Mesenchymal stem cell (in vitro differentiated cells and primary cell): ENCODE measurements around the gene CLDN20.
A peak's percentile ranks its signal among the peaks of the same experiment; 100 is the strongest.

Source experiments
- DNase-seq: peaks from one replicate; pipeline ENCODE4 v3.0.0-alpha.2; 2013
- H2AFZ ChIP-seq: one replicate; pipeline ENCODE4 v1.6.1; 2013; ENCODE audit warnings: low read depth, mild to moderate bottlenecking, control low read depth, inconsistent platforms, low read length, moderate library complexity
- H2AK5ac ChIP-seq: 2 replicates; pipeline ENCODE4 v1.6.1; 2013; ENCODE audit warnings: low read length, moderate library complexity, mild to moderate bottlenecking, inconsistent platforms; ENCODE audit not compliant: severe bottlenecking
- H2BK120ac ChIP-seq: one replicate; pipeline ENCODE4 v1.6.1; 2013; ENCODE audit warnings: low read depth, mild to moderate bottlenecking, inconsistent platforms, low read length, moderate library complexity
- H2BK12ac ChIP-seq, 2 experiments: one replicate each; pipeline ENCODE4 v1.6.1; 2013; ENCODE audit warnings: inconsistent platforms in 2 of 2, low read length in 2 of 2, mild to moderate bottlenecking in 2 of 2, moderate library complexity in 2 of 2, control low read depth in 1 of 2
- H2BK15ac ChIP-seq: one replicate; pipeline ENCODE4 v1.6.1; 2013; ENCODE audit warnings: mild to moderate bottlenecking, low read depth, inconsistent platforms; ENCODE audit not compliant: poor library complexity, severe bottlenecking
- H2BK5ac ChIP-seq: 2 replicates; pipeline ENCODE4 v1.6.1; 2013; ENCODE audit warnings: low read depth, mild to moderate bottlenecking, low read length, control low read depth, inconsistent platforms; ENCODE audit not compliant: poor library complexity, severe bottlenecking
- H3K14ac ChIP-seq, 2 experiments: one replicate each; pipeline ENCODE4 v1.6.1; 2013; ENCODE audit warnings: inconsistent platforms in 2 of 2, low read length in 2 of 2, control low read depth in 1 of 2, mild to moderate bottlenecking in 1 of 2, moderate library complexity in 1 of 2
- H3K18ac ChIP-seq, 2 experiments: one replicate each; pipeline ENCODE4 v1.6.1; 2013; ENCODE audit warnings: inconsistent platforms in 2 of 2, low read length in 2 of 2, control low read depth in 1 of 2, low read depth in 1 of 2, mild to moderate bottlenecking in 1 of 2
- H3K23ac ChIP-seq, 2 experiments: one replicate each; pipeline ENCODE4 v1.6.1; 2013; ENCODE audit warnings: inconsistent platforms in 2 of 2, low read length in 2 of 2, mild to moderate bottlenecking in 2 of 2, moderate library complexity in 2 of 2, control low read depth in 1 of 2
- H3K27ac ChIP-seq: 2 replicates; pipeline ENCODE4 v1.5.1; 2013; ENCODE audit warnings: mild to moderate bottlenecking, moderate library complexity, low read length, control low read depth, inconsistent platforms; ENCODE audit not compliant: poor library complexity, severe bottlenecking
- H3K27me3 ChIP-seq, 2 experiments: 2 replicates each; pipeline versions ENCODE4 v1.6.1 to v1.7.0; 2013; ENCODE audit warnings: low read length in 2 of 2, mild to moderate bottlenecking in 2 of 2, moderate library complexity in 2 of 2, control low read depth in 1 of 2, inconsistent platforms in 1 of 2; ENCODE audit not compliant: control insufficient read depth in 1 of 2, insufficient read depth in 1 of 2
- H3K36me3 ChIP-seq, 2 experiments: 2 replicates each; pipeline versions ENCODE4 v1.6.1 to v1.7.0; 2013; ENCODE audit warnings: low read length in 2 of 2, control low read depth in 1 of 2, inconsistent platforms in 1 of 2, low read depth in 1 of 2, mild to moderate bottlenecking in 1 of 2; ENCODE audit not compliant: insufficient read depth in 2 of 2, control insufficient read depth in 1 of 2
- H3K4ac ChIP-seq, 2 experiments: one replicate each; pipeline ENCODE4 v1.6.1; 2013; ENCODE audit warnings: inconsistent platforms in 2 of 2, low read length in 2 of 2, mild to moderate bottlenecking in 2 of 2, moderate library complexity in 2 of 2, control low read depth in 1 of 2, low read depth in 1 of 2
- H3K4me1 ChIP-seq: 2 replicates; pipeline ENCODE4 v1.6.1; 2013; ENCODE audit warnings: low read depth, low read length, control low read depth; ENCODE audit not compliant: control insufficient read depth, insufficient read depth
- H3K4me2 ChIP-seq: 2 replicates; pipeline ENCODE4 v1.6.1; 2013; ENCODE audit warnings: low read length, mild to moderate bottlenecking, inconsistent platforms; ENCODE audit not compliant: poor library complexity, severe bottlenecking
- H3K4me3 ChIP-seq, 2 experiments: 2 replicates each; pipeline versions ENCODE4 v1.5.1 to v1.7.0; 2013; ENCODE audit warnings: low read length in 2 of 2, mild to moderate bottlenecking in 2 of 2, control low read depth in 1 of 2, low read depth in 1 of 2; ENCODE audit not compliant: insufficient read depth in 1 of 2
- H3K79me1 ChIP-seq: replicated peaks from 2 replicates; pipeline ENCODE4 v1.6.1; 2013; ENCODE audit warnings: mild to moderate bottlenecking, control low read depth, low read length, inconsistent platforms; ENCODE audit not compliant: poor library complexity, severe bottlenecking
- H3K9ac ChIP-seq: 2 replicates; pipeline ENCODE4 v1.7.0; 2013; ENCODE audit warnings: mild to moderate bottlenecking, low read length, moderate library complexity
- H3K9me3 ChIP-seq: 2 replicates; pipeline ENCODE4 v1.7.0; 2013; ENCODE audit warnings: mild to moderate bottlenecking, low read length; ENCODE audit not compliant: control insufficient read depth
- H4K8ac ChIP-seq: one replicate; pipeline ENCODE4 v1.6.1; 2013; ENCODE audit warnings: inconsistent platforms, mild to moderate bottlenecking, low read length, moderate library complexity
- H4K91ac ChIP-seq: one replicate; pipeline ENCODE4 v1.6.1; 2013; ENCODE audit warnings: mild to moderate bottlenecking, low read length, inconsistent platforms
- WGBS: methylation state at CpG from one replicate; pipeline ENCODE4 v1.1.7; 2013; ENCODE audit warnings: mixed read lengths; 5-methylcytosine and 5-hydroxymethylcytosine counted together

The CLDN20 gene

DNA sequence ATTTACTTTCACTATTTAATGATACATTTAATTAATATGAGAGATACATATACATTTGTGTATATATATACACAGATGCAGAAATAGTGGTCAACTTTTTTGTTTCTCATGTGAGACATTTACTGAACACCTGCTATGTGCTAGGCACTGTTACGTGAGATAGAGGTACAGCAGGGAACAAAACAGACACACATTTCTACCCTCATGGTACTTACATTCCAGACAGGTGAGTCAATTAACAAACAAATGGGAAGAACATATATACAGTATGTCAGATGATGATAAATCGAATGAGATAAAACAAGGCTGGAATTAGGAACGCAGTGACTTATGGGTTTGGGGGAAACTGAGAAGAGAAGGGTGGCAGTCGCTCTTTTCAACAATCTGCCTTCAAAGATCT lies 45.3 kb downstream of the CLDN20 start:
- Histone ChIP-seq H3K9me3 (no peaks in the 10 kb centered on the region), H2BK15ac (no peak overlapping the region), H3K79me1 (peaks cover 11% of the 10 kb centered on the region), H3K27me3 (no peaks in the 10 kb centered on the region), H3K4ac (peak overlapping the region in 1 of 2 experiments; percentile 37), H3K18ac (no peak overlapping the region), H4K91ac (no peak overlapping the region), H4K8ac (no peak overlapping the region), H2BK12ac (no peak overlapping the region), H3K4me2 (no peak overlapping the region), H3K14ac (no peak overlapping the region), H3K4me1 (no peaks in the 10 kb centered on the region), H2AFZ (no peak overlapping the region), H2AK5ac (no peak overlapping the region), H3K4me3 (no peak overlapping the region), H2BK120ac (no peak overlapping the region), H3K9ac (no peak overlapping the region), H2BK5ac (no peak overlapping the region), H3K36me3 (peaks cover 7 to 54% of the 10 kb centered on the region in 2 experiments), H3K27ac (no peak overlapping the region), H3K23ac (no peak overlapping the region)
- WGBS: 71% methylated on average over 4 of the region's 4 CpGs
- peak; percentile 18 for DNase-seq

DNA sequence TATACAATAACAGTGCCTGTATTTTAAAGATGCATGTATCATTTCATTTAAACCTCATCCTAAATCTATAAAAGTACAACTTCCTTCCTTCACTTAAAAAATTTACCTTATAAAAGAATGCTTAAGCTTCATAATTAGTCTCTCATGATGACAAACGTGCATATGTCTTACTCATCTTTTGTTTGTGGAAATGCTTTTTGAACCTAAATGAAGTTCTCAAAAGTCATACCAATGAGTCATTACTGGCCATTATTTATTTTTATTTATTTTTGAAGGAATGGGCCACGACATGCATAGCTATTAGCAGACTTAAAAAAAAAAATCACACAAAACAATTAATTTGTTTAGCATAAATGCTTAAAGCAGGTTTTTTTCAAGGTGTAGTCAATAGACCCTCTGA lies 46.8 kb downstream of the CLDN20 start:
- Histone ChIP-seq H3K18ac (no peak overlapping the region), H3K14ac (no peak overlapping the region), H3K27ac (no peak overlapping the region), H2AK5ac (no peak overlapping the region), H3K4ac (no peak overlapping the region), H3K36me3 (peaks cover 7 to 49% of the 10 kb centered on the region in 2 experiments), H3K9ac (peak overlapping the region; percentile 20), H2BK5ac (no peak overlapping the region), H3K4me2 (no peak overlapping the region), H3K4me3 (no peak overlapping the region), H2BK15ac (no peak overlapping the region), H3K27me3 (no peaks in the 10 kb centered on the region), H4K91ac (no peak overlapping the region), H3K79me1 (peaks cover 12% of the 10 kb centered on the region), H3K4me1 (no peaks in the 10 kb centered on the region), H2AFZ (no peak overlapping the region), H3K9me3 (no peaks in the 10 kb centered on the region), H2BK12ac (no peak overlapping the region), H3K23ac (no peak overlapping the region), H2BK120ac (no peak overlapping the region), H4K8ac (no peak overlapping the region)
- WGBS: no CpG with 5 or more reads among the region's 2 CpGs
- peak; percentile 58 for DNase-seq

DNA sequence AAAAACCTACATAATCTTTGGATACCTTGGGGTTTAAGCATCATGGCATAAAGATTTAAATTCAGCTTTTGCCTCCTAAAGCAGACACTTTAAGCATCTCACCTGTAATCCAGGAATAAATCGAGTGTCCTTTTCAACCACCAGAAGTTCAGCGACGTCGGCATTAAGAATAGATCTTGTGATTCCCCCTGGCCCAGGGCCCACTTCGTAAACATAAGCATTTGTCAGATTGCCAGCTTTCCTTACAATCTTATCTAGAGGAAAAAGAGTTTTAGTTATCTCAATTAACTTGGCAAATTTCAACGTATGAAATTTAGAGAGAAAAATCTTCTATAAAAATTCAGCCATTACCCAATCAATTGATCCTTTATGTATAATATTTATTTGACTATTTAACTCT lies 47.3 kb downstream of the CLDN20 start:
- peak; percentile 48 for DNase-seq
- no peak overlapping the region for H3K18ac ChIP-seq
- H2BK120ac ChIP-seq: no peak overlapping the region
- peak overlapping the region in 1 of 2 experiments; percentile 26 for H3K4ac ChIP-seq
- no peaks in the 10 kb centered on the region for H3K27me3 ChIP-seq
- no peaks in the 10 kb centered on the region for H3K4me1 ChIP-seq
- no peak overlapping the region for H2AK5ac ChIP-seq
- no peak overlapping the region for H3K4me2 ChIP-seq
- H3K79me1 ChIP-seq: peaks cover 12% of the 10 kb centered on the region
- H3K9me3 ChIP-seq: no peaks in the 10 kb centered on the region
- no peak overlapping the region for H2BK12ac ChIP-seq
- H3K27ac ChIP-seq: no peak overlapping the region
- no peak overlapping the region for H3K9ac ChIP-seq
- H3K23ac ChIP-seq: no peak overlapping the region
- H4K8ac ChIP-seq: no peak overlapping the region
- H3K4me3 ChIP-seq: no peak overlapping the region
- H2AFZ ChIP-seq: no peak overlapping the region
- no peak overlapping the region for H3K14ac ChIP-seq
- H3K36me3 ChIP-seq: peaks cover 7 to 49% of the 10 kb centered on the region in 2 experiments
- H2BK5ac ChIP-seq: no peak overlapping the region
- no peak overlapping the region for H4K91ac ChIP-seq
- no peak overlapping the region for H2BK15ac ChIP-seq
- WGBS: 79% methylated on average over 4 of the region's 6 CpGs

DNA sequence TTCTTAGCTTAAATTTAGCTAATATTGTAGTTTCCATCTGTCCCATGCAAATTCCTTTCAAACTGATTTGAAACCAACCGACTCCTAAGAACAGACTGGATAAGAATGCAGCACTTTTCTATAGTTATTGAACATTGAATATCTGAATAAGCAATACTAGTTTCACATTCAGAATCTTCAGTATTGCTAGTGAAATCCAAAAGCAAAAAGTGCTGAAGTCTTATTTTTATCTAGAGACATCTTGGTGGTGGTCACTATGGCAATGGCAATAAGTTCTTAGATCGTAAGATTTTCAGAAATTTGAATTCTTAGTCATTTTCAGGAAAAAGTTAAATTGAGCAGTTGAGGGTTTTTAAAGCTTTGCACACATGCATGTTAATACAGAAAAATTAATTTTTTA lies 47.8 kb downstream of the CLDN20 start:
- no peak overlapping the region for H3K23ac ChIP-seq
- no peak overlapping the region for H3K4me3 ChIP-seq
- H3K4me1 ChIP-seq: no peaks in the 10 kb centered on the region
- H3K9ac ChIP-seq: no peak overlapping the region
- no peak overlapping the region for H2AK5ac ChIP-seq
- no peak overlapping the region for H3K18ac ChIP-seq
- no peaks in the 10 kb centered on the region for H3K9me3 ChIP-seq
- H3K27me3 ChIP-seq: no peaks in the 10 kb centered on the region
- H2BK12ac ChIP-seq: no peak overlapping the region
- H2BK120ac ChIP-seq: no peak overlapping the region
- H3K36me3 ChIP-seq: peaks cover 7 to 44% of the 10 kb centered on the region in 2 experiments
- no CpG with 5 or more reads among the region's 2 CpGs for WGBS
- no peak overlapping the region for H4K8ac ChIP-seq
- DNase-seq: no peak
- H3K4me2 ChIP-seq: no peak overlapping the region
- H2AFZ ChIP-seq: no peak overlapping the region
- no peak overlapping the region for H2BK5ac ChIP-seq
- no peak overlapping the region for H3K14ac ChIP-seq
- H3K79me1 ChIP-seq: peaks cover 12% of the 10 kb centered on the region
- no peak overlapping the region for H3K27ac ChIP-seq
- H4K91ac ChIP-seq: no peak overlapping the region
- H2BK15ac ChIP-seq: no peak overlapping the region
- H3K4ac ChIP-seq: no peak overlapping the region
